Measurements from ENCODE around the gene ATG16L2. TPM values are rescaled to one million over a fixed set of nuclear protein-coding genes. Genes with fewer than 3 reads are reported as not detected.

ATG16L2 gene
- total RNA-seq, 1 experiment from 2014 or later, result 17.3 TPM

- Histone ChIP-seq H3K27ac (ENCODE audit: insufficient read length, low read depth, low read length) (no peak overlapping the region), H2AFZ (ENCODE audit: low read length) (no peak overlapping the region), H3T11ph (ENCODE audit: low read length) (no peak overlapping the region), H3K79me1 (ENCODE audit: insufficient read depth, low read depth, low read length, poor library complexity, severe bottlenecking) (no peaks in the 10 kb centered on the region), H2BK120ac (ENCODE audit: low read depth, low read length, poor library complexity, severe bottlenecking) (no peak overlapping the region), H3K23me2 (ENCODE audit: insufficient read length, low read depth, low read length, poor library complexity, severe bottlenecking) (peaks cover 13% of the 10 kb centered on the region), H3K14ac (ENCODE audit: insufficient read depth, low read length) (no peak overlapping the region), H2AK5ac (ENCODE audit: insufficient read length, low read length) (no peak overlapping the region), H2BK5ac (ENCODE audit: insufficient read length, low read length) (no peak overlapping the region), H2BK12ac (ENCODE audit: insufficient read length, low read depth, low read length) (no peak overlapping the region), H3K27me3 (ENCODE audit: insufficient read depth, low read length) (no peaks in the 10 kb centered on the region; the same call in 1 of the 2 replicates), H3K4me2 (ENCODE audit: insufficient read depth, insufficient read length, low read length) (peak overlapping the region; percentile 61), H3K9me3 (ENCODE audit: control insufficient read depth, low read depth, low read length) (no peaks in the 10 kb centered on the region), H3K18ac (ENCODE audit: insufficient read length, low read depth, low read length) (no peak overlapping the region), H4K20me1 (ENCODE audit: control insufficient read depth, insufficient read depth, insufficient read length) (no peaks in the 10 kb centered on the region), H2BK15ac (ENCODE audit: low read depth, low read length) (no peak overlapping the region), H3K79me2 (ENCODE audit: insufficient read depth, low read length) (no peaks in the 10 kb centered on the region), H4K8ac (replicated peaks; ENCODE audit: insufficient read length, low read depth, low read length) (no peak overlapping the region), H3K56ac (ENCODE audit: insufficient read length, low read depth, low read length) (no peak overlapping the region), H3K4ac (ENCODE audit: low read depth, low read length) (no peak overlapping the region), H3K4me1 (ENCODE audit: insufficient read depth, low read length) (peaks cover 2% of the 10 kb centered on the region; the same call in 1 of the 2 replicates), H4K91ac (ENCODE audit: insufficient read length, low read depth, low read length) (no peak overlapping the region), H3K23ac (ENCODE audit: insufficient read length, low read depth, low read length) (no peak overlapping the region), H3K9ac (ENCODE audit: extremely low read depth, insufficient read length, low read length) (no peak overlapping the region), H4K5ac (ENCODE audit: insufficient read length, low read depth, low read length) (no peak overlapping the region), H2BK20ac (ENCODE audit: low read depth, low read length, poor library complexity, severe bottlenecking) (no peak overlapping the region)
- peaks cover 12 to 13% of the 10 kb centered on the region in 2 experiments for H3K4me1 Mint-ChIP-seq
- H3K9me3 Mint-ChIP-seq, result no peaks in the 10 kb centered on the region; a peak in 2 of 5 replicates
- no peak overlapping the region for H3K27ac Mint-ChIP-seq
- WGBS (ENCODE audit: extremely low coverage, insufficient read length, low lambda C conversion rate), result no CpG with 5 or more reads among the region's 15 CpGs
- H3K36me3 Mint-ChIP-seq (ENCODE audit: insufficient read depth in 1 of 3, low read depth in 3 of 3), result peaks cover 4 to 20% (median 18%) of the 10 kb centered on the region in 3 experiments; a peak in 6 of 7 replicates
- H3K27me3 Mint-ChIP-seq (ENCODE audit: low read depth), result peaks cover 23% of the 10 kb centered on the region
- peak overlapping the region; percentile 62 to 65; a peak in 3 of 5 replicates for H3K4me3 Mint-ChIP-seq
- no peak for TF ChIP-seq CTCF (conservative IDR thresholded peaks at IDR 0.05)
- DNase-seq, result no peak
Measured at GRCh38 chr11:72820439-72821139, 6.4 kb downstream of the ATG16L2 start.
